Panc1 (cell line): Measurements from ENCODE around the gene USP31.

Source experiments
- CTCF ChIP-seq: fragments of 450-650 bp; IDR thresholded peaks from 2 replicates; pipeline ENCODE4 v1.5.1; 2017; ENCODE audit warnings: mild to moderate bottlenecking
- POLR2AphosphoS5 ChIP-seq: IDR thresholded peaks from 2 replicates; pipeline ENCODE4 v1.6.1; 2012; ENCODE audit warnings: mild to moderate bottlenecking, low read depth, low read length, moderate library complexity
- REST ChIP-seq, 2 experiments: IDR thresholded peaks; 2 replicates each; pipeline ENCODE4 v1.6.1; 2011 to 2012; ENCODE audit warnings: low read depth in 2 of 2, control low read depth in 1 of 2, low read length in 1 of 2, mild to moderate bottlenecking in 1 of 2, moderate library complexity in 1 of 2; ENCODE audit not compliant: insufficient read depth in 1 of 2
- SIN3A ChIP-seq: IDR thresholded peaks from 2 replicates; pipeline ENCODE4 v1.6.1; 2012; ENCODE audit warnings: low read depth, mild to moderate bottlenecking, low read length, moderate library complexity, borderline replicate concordance; ENCODE audit not compliant: insufficient read depth
- TCF7L2 ChIP-seq: IDR thresholded peaks from 2 replicates; pipeline ENCODE4 v1.6.1; 2011; ENCODE audit warnings: mild to moderate bottlenecking, low read depth, low read length, inconsistent platforms

GRCh38 chr16:23107117-23107516 is 42.1 kb downstream of the USP31 start:
- TF ChIP-seq CTCF (no peak), POLR2AphosphoS5 (no peak), SIN3A (no peak), REST (IDR thresholded peaks at IDR 0.05; ENCODE audit: insufficient read depth in 1 of 2, low read depth in 2 of 2, low read length in 1 of 2) (no peak), TCF7L2 (no peak)
